ENCODE results near the gene TMEM117.

- TF ChIP-seq CTCF (optimal IDR thresholded peaks at IDR 0.05 in 1 of 3, IDR thresholded peaks at IDR 0.05 in 1 of 3, conservative IDR thresholded peaks at IDR 0.05 in 1 of 3; ENCODE audit: extremely low read depth in 1 of 3, insufficient read depth in 2 of 3, low read length in 3 of 3): no peak
- TF ChIP-seq EZH2 (IDR thresholded peaks at IDR 0.05; ENCODE audit: low read length): no peak
These were observed 541.7 kb downstream of the TMEM117 start for GRCh38 chr12:44377443-44378187.

Measured in keratinocyte (primary cell).